ENCODE data around the gene MAGI2. TPM values are rescaled to one million over a fixed set of nuclear protein-coding genes. Genes with fewer than 3 reads are reported as not detected.
A peak's percentile ranks its signal among the peaks of the same experiment; 100 is the strongest.

MAGI2 gene
- total RNA-seq, 6 experiments from 2014 or later = 1.2 to 4.0 (median 2.4) TPM

GRCh38 chr7:78165854-78166253, 1287.6 kb downstream of the MAGI2 start:
- intact Hi-C loops (cut with DNase I) = no loop called here
- H3K27ac ChIP-seq = no peak overlapping the region
- no peaks in the 10 kb centered on the region for H3K9me3 ChIP-seq
- DNase-seq (no peak), ATAC-seq (no peak)
- no peak overlapping the region for H3K4me3 ChIP-seq
- no peaks in the 10 kb centered on the region for H3K27me3 ChIP-seq
- TF ChIP-seq, protein P1, sequence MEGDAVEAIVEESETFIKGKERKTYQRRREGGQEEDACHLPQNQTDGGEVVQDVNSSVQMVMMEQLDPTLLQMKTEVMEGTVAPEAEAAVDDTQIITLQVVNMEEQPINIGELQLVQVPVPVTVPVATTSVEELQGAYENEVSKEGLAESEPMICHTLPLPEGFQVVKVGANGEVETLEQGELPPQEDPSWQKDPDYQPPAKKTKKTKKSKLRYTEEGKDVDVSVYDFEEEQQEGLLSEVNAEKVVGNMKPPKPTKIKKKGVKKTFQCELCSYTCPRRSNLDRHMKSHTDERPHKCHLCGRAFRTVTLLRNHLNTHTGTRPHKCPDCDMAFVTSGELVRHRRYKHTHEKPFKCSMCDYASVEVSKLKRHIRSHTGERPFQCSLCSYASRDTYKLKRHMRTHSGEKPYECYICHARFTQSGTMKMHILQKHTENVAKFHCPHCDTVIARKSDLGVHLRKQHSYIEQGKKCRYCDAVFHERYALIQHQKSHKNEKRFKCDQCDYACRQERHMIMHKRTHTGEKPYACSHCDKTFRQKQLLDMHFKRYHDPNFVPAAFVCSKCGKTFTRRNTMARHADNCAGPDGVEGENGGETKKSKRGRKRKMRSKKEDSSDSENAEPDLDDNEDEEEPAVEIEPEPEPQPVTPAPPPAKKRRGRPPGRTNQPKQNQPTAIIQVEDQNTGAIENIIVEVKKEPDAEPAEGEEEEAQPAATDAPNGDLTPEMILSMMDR (IDR thresholded peaks at IDR 0.05) = no peak
- no peak for TF ChIP-seq POLR2A (IDR thresholded peaks at IDR 0.05)
- 44% methylated on average over 3 of the region's 3 CpGs for WGBS (ENCODE audit: insufficient coverage, low coverage, low lambda C conversion rate, missing lambda C conversion rate)
- no peaks in the 10 kb centered on the region for H3K4me1 ChIP-seq
- no peaks in the 10 kb centered on the region for H3K36me3 ChIP-seq

- H3K4me1 ChIP-seq = no peaks in the 10 kb centered on the region
- H3K36me3 ChIP-seq = no peaks in the 10 kb centered on the region
- H3K27me3 ChIP-seq = no peaks in the 10 kb centered on the region
- DNase-seq = no peak
- ATAC-seq = peak; percentile 40 to 90 (median 60)
- intact Hi-C loops (cut with DNase I) = no loop called here
- no peak for TF ChIP-seq POLR2A (IDR thresholded peaks at IDR 0.05)
- TF ChIP-seq, protein P1 (IDR thresholded peaks at IDR 0.05) = no peak
- no peaks in the 10 kb centered on the region for H3K9me3 ChIP-seq
- 54% methylated on average over 5 of the region's 5 CpGs for WGBS (ENCODE audit: insufficient coverage, low coverage, low lambda C conversion rate, missing lambda C conversion rate)
- H3K27ac ChIP-seq = no peak overlapping the region
- H3K4me3 ChIP-seq = no peak overlapping the region
Observed at GRCh38 chr7:78165454-78165853, 1288.0 kb downstream of the MAGI2 start.

- H3K9me3 ChIP-seq = no peaks in the 10 kb centered on the region
- no peaks in the 10 kb centered on the region for H3K4me1 ChIP-seq
- H3K27ac ChIP-seq = no peak overlapping the region
- H3K27me3 ChIP-seq = no peaks in the 10 kb centered on the region
- intact Hi-C loops (cut with DNase I) = no loop called here
- TF ChIP-seq POLR2A (IDR thresholded peaks at IDR 0.05) = no peak
- TF ChIP-seq, protein P1 (IDR thresholded peaks at IDR 0.05) = no peak
- DNase-seq (no peak), ATAC-seq (no peak)
- H3K4me3 ChIP-seq = no peak overlapping the region
- 13% methylated on average over 1 of the region's 1 CpG for WGBS (ENCODE audit: insufficient coverage, low coverage, low lambda C conversion rate, missing lambda C conversion rate)
- no peaks in the 10 kb centered on the region for H3K36me3 ChIP-seq
Observed at GRCh38 chr7:78164459-78164858, 1289.0 kb downstream of the MAGI2 start.

DNA sequence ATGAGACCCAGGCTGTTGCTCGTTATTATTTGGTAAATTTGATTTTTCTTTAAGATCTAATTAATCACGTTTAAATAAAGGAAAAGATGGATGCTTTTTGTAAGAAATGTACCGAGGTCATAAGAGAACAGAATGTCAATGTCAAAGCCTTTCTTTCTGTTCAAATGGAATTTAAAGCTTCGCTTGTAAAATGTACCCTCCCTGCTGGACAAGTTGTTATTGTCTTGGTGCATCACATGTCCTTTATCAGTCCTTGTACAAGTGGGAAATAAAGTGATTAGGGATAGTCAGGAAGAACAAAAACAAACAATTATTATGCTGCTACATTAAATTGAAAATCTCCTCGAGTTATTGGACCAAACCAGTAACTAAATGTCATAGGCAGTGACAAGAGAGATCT, 1291.7 kb downstream of the MAGI2 start:
- Histone ChIP-seq H3K4me1 (no peaks in the 10 kb centered on the region), H3K9me3 (no peaks in the 10 kb centered on the region), H3K36me3 (no peaks in the 10 kb centered on the region), H3K4me3 (no peak overlapping the region), H3K27me3 (no peaks in the 10 kb centered on the region), H3K27ac (no peak overlapping the region)
- no peak for DNase-seq
- peak in 1 of 4 donors; percentile 42 for ATAC-seq
- WGBS (ENCODE audit: insufficient coverage, low coverage, low lambda C conversion rate, missing lambda C conversion rate) = 42% methylated on average over 5 of the region's 5 CpGs
- intact Hi-C loops (cut with DNase I) = no loop called here
- no peak for TF ChIP-seq POLR2A (IDR thresholded peaks at IDR 0.05)
- TF ChIP-seq, protein P1 (IDR thresholded peaks at IDR 0.05) = no peak

GRCh38 chr7:78159545-78159944, 1293.9 kb downstream of the MAGI2 start:
- TF ChIP-seq POLR2A (IDR thresholded peaks at IDR 0.05) = no peak
- TF ChIP-seq, protein P1 (IDR thresholded peaks at IDR 0.05) = no peak
- Histone ChIP-seq H3K27me3 (no peaks in the 10 kb centered on the region), H3K4me1 (no peaks in the 10 kb centered on the region), H3K4me3 (no peak overlapping the region), H3K9me3 (no peaks in the 10 kb centered on the region), H3K27ac (no peak overlapping the region), H3K36me3 (no peaks in the 10 kb centered on the region)
- ATAC-seq = no peak
- intact Hi-C loops (cut with DNase I) = no loop called here
- DNase-seq = no peak
- WGBS (ENCODE audit: insufficient coverage, low coverage, low lambda C conversion rate, missing lambda C conversion rate) = 89% methylated on average over 1 of the region's 2 CpGs
